PC-9 (cell line): Measurements from ENCODE around the gene COA8. TPM values are rescaled to one million over a fixed set of nuclear protein-coding genes. Genes with fewer than 3 reads are reported as not detected.

Source experiments
- BruUV-seq: library from RNA; stranded (reverse); fragments of 400-500 nt; replicated peaks from 2 replicates; lab custom pipeline; 2021; lab: Mats Ljungman, UMichigan
- CTCF ChIA-PET: fragments of 300-600 bp; sonication (Branson Sonifier 250); formaldehyde crosslinking; loops from one replicate; lab custom pipeline; 2022; ENCODE audit warnings: antibody characterized with exemption; lab: Charles Lee
- POLR2A ChIA-PET: fragments of 300-600 bp; sonication (Branson Sonifier 250); formaldehyde crosslinking; loops from one replicate; lab custom pipeline; 2022; ENCODE audit warnings: antibody characterized with exemption; ENCODE audit not compliant: unreplicated experiment; lab: Charles Lee
- DNase-seq, 2 experiments: peaks; one replicate each; pipeline versions ENCODE4 v3.0.0 to v3.0.0-alpha.2; 2015 to 2022; ENCODE audit warnings: mixed read lengths in 1 of 2
- H2AFZ ChIP-seq: fragments of 200-600 bp; sonication (generic); 2 replicates; pipeline ENCODE4 v1.8.1; 2017; ENCODE audit warnings: antibody characterized with exemption
- H3F3A ChIP-seq: fragments of 200-600 bp; sonication (generic); 2 replicates; pipeline ENCODE4 v1.8.1; 2017; ENCODE audit warnings: antibody characterized with exemption, mild to moderate bottlenecking, low read depth; ENCODE audit not compliant: insufficient read depth
- H3K27ac ChIP-seq: fragments of 200-600 bp; sonication (generic); 2 replicates; pipeline ENCODE4 v1.6.1; 2016; ENCODE audit warnings: mixed run types
- H3K27me3 ChIP-seq: fragments of 200-600 bp; sonication (generic); 2 replicates; pipeline ENCODE4 v1.6.1; 2016; ENCODE audit warnings: low read depth, mixed run types; ENCODE audit not compliant: insufficient read depth
- H3K36me3 ChIP-seq: fragments of 200-600 bp; sonication (generic); 2 replicates; pipeline ENCODE4 v1.6.1; 2016; ENCODE audit warnings: low read depth, mixed run types
- H3K4me1 ChIP-seq: fragments of 200-600 bp; sonication (generic); replicated peaks from 2 replicates; pipeline ENCODE4 v1.6.1; 2016; ENCODE audit warnings: mixed run types; ENCODE audit not compliant: insufficient read depth
- H3K4me2 ChIP-seq: fragments of 200-600 bp; sonication (generic); 2 replicates; pipeline ENCODE4 v1.6.1; 2017; ENCODE audit warnings: mixed run types
- H3K4me3 ChIP-seq: fragments of 200-600 bp; sonication (generic); 2 replicates; pipeline ENCODE4 v1.6.1; 2016; ENCODE audit warnings: mixed run types
- H3K79me2 ChIP-seq: fragments of 200-600 bp; sonication (generic); 2 replicates; pipeline ENCODE4 v1.6.1; 2017; ENCODE audit warnings: low read depth, mixed run types
- H3K9me2 ChIP-seq: fragments of 200-600 bp; sonication (generic); 2 replicates; pipeline ENCODE4 v1.8.1; 2017; ENCODE audit warnings: mild to moderate bottlenecking; ENCODE audit not compliant: insufficient read depth
- H3K9me3 ChIP-seq: fragments of 200-600 bp; sonication (generic); 2 replicates; pipeline ENCODE4 v1.8.1; 2016; ENCODE audit warnings: low read depth; ENCODE audit not compliant: insufficient read depth
- H4K20me1 ChIP-seq: fragments of 200-600 bp; sonication (generic); 2 replicates; pipeline ENCODE4 v1.8.1; 2017; ENCODE audit not compliant: insufficient read depth
- EZH2 ChIP-seq: fragments of 200-600 bp; sonication (generic); IDR thresholded peaks from 2 replicates; pipeline ENCODE4 v1.8.0; 2017; ENCODE audit warnings: antibody characterized with exemption, low read depth
- intact Hi-C: fragments of 100-400 bp; cut with micrococcal nuclease; formaldehyde crosslinking; loops from one replicate; pipeline ENCODE4 v1.10.0; 2022; ENCODE audit not compliant: unreplicated experiment
- total RNA-seq: library from RNA; stranded (reverse); gene quantifications from 2 replicates; pipeline ENCODE4 v1.2.3, GENCODE V29; 2021
- TF ChIP-seq, protein P1 (sequence below): fragments of 200-600 bp; sonication (generic); conservative IDR thresholded peaks from 2 replicates; pipeline ENCODE4 v1.6.1; 2017; ENCODE audit warnings: mixed run types, antibody characterized with exemption, mild to moderate bottlenecking, moderate library complexity

The COA8 gene
- total RNA-seq, 1 experiment from 2014 or later: 101 TPM

DNA sequence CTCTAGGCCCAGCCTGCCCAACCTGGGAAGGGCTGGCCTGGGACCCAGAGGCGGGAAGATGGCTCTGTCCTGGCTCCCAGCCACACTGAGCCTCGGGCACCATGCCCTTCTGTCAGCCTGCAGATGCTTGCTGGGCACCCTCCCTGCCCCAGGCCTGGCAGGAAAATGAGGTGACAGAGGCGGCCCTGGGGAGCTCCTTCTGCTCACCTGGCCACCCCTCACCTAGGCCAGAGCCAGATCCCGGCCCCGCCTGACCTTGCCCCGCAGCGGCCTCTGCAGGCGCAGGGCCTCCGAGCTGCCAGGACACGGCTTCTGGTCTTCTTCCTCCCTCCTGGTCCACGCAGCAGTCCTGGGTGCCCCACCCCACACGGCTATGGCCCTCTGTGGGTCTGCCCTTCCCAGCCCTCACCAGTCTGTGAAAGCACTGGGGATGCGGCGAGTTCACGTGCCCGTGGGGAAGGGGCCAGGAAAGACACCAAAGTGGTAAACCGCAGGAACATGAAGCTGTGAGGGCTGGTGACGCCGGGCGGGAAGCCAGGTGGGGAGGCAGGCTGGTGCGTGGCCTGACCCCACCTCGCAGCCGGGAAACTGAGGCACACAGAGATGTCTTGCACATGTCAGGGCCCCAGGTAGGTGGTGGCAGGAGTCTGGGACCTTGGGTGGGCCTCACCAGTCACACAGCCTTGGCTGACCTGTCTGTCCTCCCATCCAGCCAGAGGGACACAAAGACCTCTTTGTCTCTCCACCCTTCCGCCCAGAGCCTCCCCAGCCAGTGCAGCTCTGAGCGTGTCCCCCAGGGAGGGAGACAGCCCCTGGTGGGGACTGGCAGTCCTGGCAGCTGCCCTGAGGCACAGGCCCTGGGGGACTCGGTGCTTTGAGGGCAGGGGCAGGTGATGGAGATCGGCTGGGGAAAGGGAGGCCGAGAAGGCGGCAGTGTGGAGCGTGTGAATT is 13.1 kb upstream of the COA8 start:
- Histone ChIP-seq H3K4me1 (peaks cover 12% of the 10 kb centered on the region; the same call in 1 of the 2 replicates), H3K27ac (no peak overlapping the region), H4K20me1 (peaks cover 49% of the 10 kb centered on the region), H3K4me3 (no peak overlapping the region), H2AFZ (no peak overlapping the region), H3K27me3 (no peaks in the 10 kb centered on the region), H3K9me3 (no peaks in the 10 kb centered on the region), H3F3A (peaks cover 16% of the 10 kb centered on the region), H3K4me2 (no peak overlapping the region), H3K9me2 (no peaks in the 10 kb centered on the region), H3K79me2 (no peaks in the 10 kb centered on the region), H3K36me3 (no peaks in the 10 kb centered on the region)
- no peak for DNase-seq
- no peak for TF ChIP-seq EZH2
- TF ChIP-seq, protein P1, sequence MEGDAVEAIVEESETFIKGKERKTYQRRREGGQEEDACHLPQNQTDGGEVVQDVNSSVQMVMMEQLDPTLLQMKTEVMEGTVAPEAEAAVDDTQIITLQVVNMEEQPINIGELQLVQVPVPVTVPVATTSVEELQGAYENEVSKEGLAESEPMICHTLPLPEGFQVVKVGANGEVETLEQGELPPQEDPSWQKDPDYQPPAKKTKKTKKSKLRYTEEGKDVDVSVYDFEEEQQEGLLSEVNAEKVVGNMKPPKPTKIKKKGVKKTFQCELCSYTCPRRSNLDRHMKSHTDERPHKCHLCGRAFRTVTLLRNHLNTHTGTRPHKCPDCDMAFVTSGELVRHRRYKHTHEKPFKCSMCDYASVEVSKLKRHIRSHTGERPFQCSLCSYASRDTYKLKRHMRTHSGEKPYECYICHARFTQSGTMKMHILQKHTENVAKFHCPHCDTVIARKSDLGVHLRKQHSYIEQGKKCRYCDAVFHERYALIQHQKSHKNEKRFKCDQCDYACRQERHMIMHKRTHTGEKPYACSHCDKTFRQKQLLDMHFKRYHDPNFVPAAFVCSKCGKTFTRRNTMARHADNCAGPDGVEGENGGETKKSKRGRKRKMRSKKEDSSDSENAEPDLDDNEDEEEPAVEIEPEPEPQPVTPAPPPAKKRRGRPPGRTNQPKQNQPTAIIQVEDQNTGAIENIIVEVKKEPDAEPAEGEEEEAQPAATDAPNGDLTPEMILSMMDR: no peak
- intact Hi-C loops: loop anchor here (10.0 kb wide), 1 partner anchor 1025 kb away; no protein-coding TSS in a partner anchor
- BruUV-seq: no TSS peak
- POLR2A ChIA-PET: interaction anchor here (0.8 kb wide), 1 partner anchor 69 kb away, joined by 3 read pairs; no protein-coding TSS in a partner anchor
- CTCF ChIA-PET: interaction anchor here (0.5 to 1.1 kb wide), 2 partner anchors 10 to 771 kb away, joined by 3 to 4 read pairs; no protein-coding TSS in a partner anchor

DNA sequence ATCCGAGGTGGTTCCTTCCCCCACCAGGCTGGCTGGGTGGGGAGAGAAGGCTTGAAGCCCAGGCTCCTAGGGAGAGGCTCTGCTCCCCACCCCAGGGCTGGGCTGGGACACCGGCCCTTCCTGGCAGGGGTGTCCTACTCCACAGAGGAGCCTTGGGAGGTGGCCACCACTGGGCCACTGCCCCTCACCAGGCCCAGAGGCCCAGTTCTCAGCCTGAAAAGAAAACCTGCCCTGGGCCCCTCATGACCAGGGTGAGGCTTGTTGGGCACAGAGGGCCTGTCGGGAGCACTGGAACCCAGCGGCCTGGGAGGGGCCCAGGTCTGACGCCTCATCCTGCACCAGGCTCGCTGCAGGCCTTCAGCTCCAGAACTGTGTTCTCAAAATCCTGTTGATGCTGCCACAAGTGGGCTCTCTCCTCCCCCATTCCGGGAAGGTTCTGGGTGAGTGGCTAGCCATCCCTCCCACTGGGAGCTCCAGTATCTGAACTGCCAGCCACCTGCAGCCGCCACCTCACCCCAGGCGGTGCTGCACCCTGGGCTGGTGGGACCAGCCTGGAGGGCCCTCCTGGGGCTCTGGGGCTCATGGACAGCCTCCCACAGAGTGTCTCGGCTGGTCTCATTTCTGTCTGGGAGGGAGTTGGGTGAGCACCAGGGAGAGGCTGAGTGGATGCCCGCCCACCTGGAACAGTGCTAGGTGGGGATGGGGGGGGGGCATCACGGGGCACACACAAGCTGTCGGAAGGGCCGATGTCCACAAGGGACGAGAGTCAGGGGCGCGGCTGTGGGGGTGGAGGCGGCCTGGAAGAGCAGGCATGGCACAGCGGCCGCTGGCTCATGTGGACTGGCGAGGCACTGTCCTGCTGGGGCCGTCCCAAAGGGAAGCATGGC is 12.1 kb upstream of the COA8 start:
- Histone ChIP-seq H3K27ac (no peak overlapping the region), H3K79me2 (peaks cover 8% of the 10 kb centered on the region; the same call in 1 of the 2 replicates), H3K36me3 (no peaks in the 10 kb centered on the region), H3K4me2 (no peak overlapping the region), H3K27me3 (no peaks in the 10 kb centered on the region), H4K20me1 (peaks cover 59% of the 10 kb centered on the region), H3F3A (peaks cover 16% of the 10 kb centered on the region), H3K9me3 (no peaks in the 10 kb centered on the region), H2AFZ (no peak overlapping the region), H3K4me1 (peaks cover 12% of the 10 kb centered on the region; the same call in 1 of the 2 replicates), H3K4me3 (no peak overlapping the region), H3K9me2 (no peaks in the 10 kb centered on the region)
- ChIA-PET POLR2A (no interaction called here), CTCF (interaction anchor here (1.1 kb wide), 1 partner anchor 11 kb away, joined by 4 read pairs; no protein-coding TSS in a partner anchor)
- no peak for DNase-seq
- intact Hi-C loops: no loop called here
- no peak for TF ChIP-seq EZH2
- TF ChIP-seq, protein P1: no peak
- no TSS peak for BruUV-seq

DNA sequence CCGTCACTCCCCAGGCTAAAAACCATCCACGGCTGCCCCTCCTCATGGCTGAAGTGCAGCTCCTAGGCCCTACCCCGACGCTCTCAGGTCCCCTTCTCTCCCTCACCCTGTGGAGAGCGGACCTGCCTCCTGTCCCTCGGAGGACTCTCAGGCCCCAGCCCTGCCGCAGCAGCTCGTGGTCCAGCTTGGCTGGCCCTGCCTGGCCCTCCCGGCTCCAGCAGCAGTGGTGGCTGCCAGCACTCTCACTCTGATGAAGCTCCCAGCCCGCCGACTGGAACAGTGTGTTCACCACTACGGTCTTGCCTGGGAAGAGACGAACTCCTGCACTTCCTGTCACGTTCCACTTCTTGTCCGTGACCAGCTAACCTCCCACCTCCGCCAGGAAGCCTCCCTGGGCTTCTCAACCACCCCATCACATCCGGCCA is 11.4 kb upstream of the COA8 start:
- ChIA-PET CTCF (interaction anchor here (1.6 kb wide), 1 partner anchor 10 kb away, joined by 10 read pairs; no protein-coding TSS in a partner anchor), POLR2A (no interaction called here)
- Histone ChIP-seq H4K20me1 (peaks cover 62% of the 10 kb centered on the region), H3K36me3 (no peaks in the 10 kb centered on the region), H3K9me3 (no peaks in the 10 kb centered on the region), H3K4me3 (no peak overlapping the region), H3K79me2 (peaks cover 12% of the 10 kb centered on the region), H3K4me1 (peaks cover 12% of the 10 kb centered on the region; the same call in 1 of the 2 replicates), H2AFZ (no peak overlapping the region), H3K9me2 (no peaks in the 10 kb centered on the region), H3K4me2 (no peak overlapping the region), H3K27me3 (no peaks in the 10 kb centered on the region), H3F3A (peaks cover 16% of the 10 kb centered on the region), H3K27ac (no peak overlapping the region)
- TF ChIP-seq EZH2: no peak
- TF ChIP-seq, protein P1: no peak
- DNase-seq: no peak
- intact Hi-C loops: no loop called here
- no TSS peak for BruUV-seq
